ENCODE data around the gene ADK.

Gene ADK

DNA sequence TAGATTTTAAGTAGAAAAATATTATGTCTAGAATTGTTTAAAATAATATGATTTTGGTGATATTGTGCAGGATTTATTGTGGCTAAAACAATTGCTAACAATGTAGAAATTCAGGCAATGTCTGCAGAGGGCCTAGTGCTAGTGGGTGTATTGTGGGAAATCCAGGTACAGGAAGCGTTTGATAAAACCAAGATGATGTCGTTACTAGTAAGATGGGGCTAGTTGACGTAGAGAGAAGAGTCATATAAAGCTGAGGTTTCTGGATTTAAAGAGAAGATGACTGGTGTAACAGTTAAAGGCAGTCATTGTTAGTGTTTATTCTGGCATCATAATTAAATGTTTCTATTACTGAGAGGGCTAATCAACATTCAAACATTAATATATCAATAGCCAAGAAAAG is 43.5 kb downstream of the ADK start:
- Histone ChIP-seq H3K4me3 (replicated peaks; ENCODE audit: insufficient read depth, low read length) (no peak overlapping the region), H3K27me3 (ENCODE audit: insufficient read depth, poor library complexity, severe bottlenecking) (no peaks in the 10 kb centered on the region), H3K27ac (replicated peaks) (no peak overlapping the region)
- TF ChIP-seq REST (IDR thresholded peaks at IDR 0.05; ENCODE audit: insufficient replicate concordance, low read depth): no peak
- TF ChIP-seq GABPA (IDR thresholded peaks at IDR 0.05; ENCODE audit: low read depth): no peak
- TF ChIP-seq POLR2AphosphoS5 (IDR thresholded peaks at IDR 0.05; ENCODE audit: low read depth): no peak
- TF ChIP-seq CTCF (IDR thresholded peaks at IDR 0.05; ENCODE audit: insufficient read depth, low read length): no peak
- TF ChIP-seq SPI1 (IDR thresholded peaks at IDR 0.05; ENCODE audit: borderline replicate concordance, low read depth): no peak
- DNase-seq (ENCODE audit: low read depth in 1 of 2, low spot score in 1 of 2): no peak

DNA sequence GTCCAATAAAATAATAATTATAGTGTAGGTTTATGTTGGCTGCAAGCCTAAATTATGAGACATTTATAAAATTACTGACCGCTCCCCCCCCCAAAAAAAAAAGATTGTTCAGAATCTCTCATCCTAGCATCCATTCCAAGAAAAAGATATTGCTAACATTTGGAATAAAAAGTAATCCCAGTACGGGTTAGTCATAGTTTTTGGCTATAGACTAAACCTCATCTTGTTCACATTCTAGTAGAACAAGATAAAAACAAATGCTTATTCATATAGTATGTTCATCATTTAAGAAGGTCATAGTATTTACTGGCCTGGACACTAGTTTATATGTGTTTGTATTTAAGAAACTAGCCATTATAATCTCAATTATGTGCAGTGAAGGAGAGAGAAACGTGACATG is 44.0 kb downstream of the ADK start:
- Histone ChIP-seq H3K4me3 (replicated peaks; ENCODE audit: insufficient read depth, low read length) (no peak overlapping the region), H3K27me3 (ENCODE audit: insufficient read depth, poor library complexity, severe bottlenecking) (no peaks in the 10 kb centered on the region), H3K27ac (replicated peaks) (no peak overlapping the region)
- TF ChIP-seq REST (IDR thresholded peaks at IDR 0.05; ENCODE audit: insufficient replicate concordance, low read depth) (no peak), GABPA (IDR thresholded peaks at IDR 0.05; ENCODE audit: low read depth) (no peak), CTCF (IDR thresholded peaks at IDR 0.05; ENCODE audit: insufficient read depth, low read length) (no peak), SPI1 (IDR thresholded peaks at IDR 0.05; ENCODE audit: borderline replicate concordance, low read depth) (no peak), POLR2AphosphoS5 (IDR thresholded peaks at IDR 0.05; ENCODE audit: low read depth) (no peak)
- no peak for DNase-seq (ENCODE audit: low read depth in 1 of 2, low spot score in 1 of 2)

GRCh38 chr10:74199315-74199714 is 48.3 kb downstream of the ADK start:
- TF ChIP-seq CTCF (IDR thresholded peaks at IDR 0.05; ENCODE audit: insufficient read depth, low read length): no peak
- TF ChIP-seq GABPA (IDR thresholded peaks at IDR 0.05; ENCODE audit: low read depth): no peak
- no peak for TF ChIP-seq POLR2AphosphoS5 (IDR thresholded peaks at IDR 0.05; ENCODE audit: low read depth)
- no peak for TF ChIP-seq SPI1 (IDR thresholded peaks at IDR 0.05; ENCODE audit: borderline replicate concordance, low read depth)
- TF ChIP-seq REST (IDR thresholded peaks at IDR 0.05; ENCODE audit: insufficient replicate concordance, low read depth): no peak
- H3K27ac ChIP-seq (replicated peaks): no peak overlapping the region
- DNase-seq (ENCODE audit: low read depth in 1 of 2, low spot score in 1 of 2): no peak
- H3K4me3 ChIP-seq (replicated peaks; ENCODE audit: insufficient read depth, low read length): no peak overlapping the region
- H3K27me3 ChIP-seq (ENCODE audit: insufficient read depth, poor library complexity, severe bottlenecking): no peaks in the 10 kb centered on the region

All from HL-60 (cell line).